Right lobe of liver (tissue), 4 donors: ENCODE measurements around the gene DHX34.

Source experiments
- CTCF ChIP-seq, 4 donors: fragments of 200-600 bp in 3 of 4; fragments of 450-650 bp in 1 of 4; IDR thresholded peaks; one replicate each; pipeline versions ENCODE4 v1.5.1 to v1.8.0; 2016 to 2022; ENCODE audit warnings: antibody characterized with exemption in 4 of 4, mild to moderate bottlenecking in 2 of 4
- POLR2A ChIP-seq: fragments of 450-650 bp; IDR thresholded peaks from one replicate; pipeline ENCODE4 v1.6.1; 2017; ENCODE audit warnings: antibody characterized with exemption, mild to moderate bottlenecking
- donor health status: DM: no; HTN: no; CAD: no.
- donor health status: DM: no; HTN: no; CAD: no.
- donor health status: DM: no; HTN: yes; CAD: no.

GRCh38 chr19:47341734-47342133 lies 7.4 kb upstream of the DHX34 start:
- TF ChIP-seq CTCF (IDR thresholded peaks at IDR 0.05): no peak
- TF ChIP-seq POLR2A: no peak
